ENCODE results near the gene CSTB.
"Not testable (repeated sequence)": the region's sequence is repeated elsewhere in the genome, so short reads cannot be mapped to it uniquely, and the experiment has no call there.

Gene CSTB

GRCh38 chr21:43775795-43776430, at the start of gene CSTB:
Gene CSTB, minus strand, starts transcription at chr21:43776308. Its CDS starts 39 bp downstream, at chr21:43776269.
- peak; percentile 53 for DNase-seq (ENCODE audit: low read depth)
- H3K4me3 ChIP-seq (ENCODE audit: low read length) = peak within 1 kb of the TSS; percentile 77
- TF ChIP-seq CTCF (IDR thresholded peaks at IDR 0.05; ENCODE audit: insufficient read depth, low read depth, low read length, missing control alignments) = no peak

- no peak for TF ChIP-seq CTCF (IDR thresholded peaks at IDR 0.05; ENCODE audit: insufficient read depth, low read depth, low read length, missing control alignments)
- no peak for DNase-seq (ENCODE audit: low read depth)
- no peak overlapping the region for H3K4me3 ChIP-seq (ENCODE audit: low read length)
Observed at GRCh38 chr21:43825242-43825935, 49.3 kb upstream of the CSTB start.

GRCh38 chr21:43824333-43825241, 48.5 kb upstream of the CSTB start:
- peak; percentile 54 for DNase-seq (ENCODE audit: low read depth)
- no peak for TF ChIP-seq CTCF (IDR thresholded peaks at IDR 0.05; ENCODE audit: insufficient read depth, low read depth, low read length, missing control alignments)
- H3K4me3 ChIP-seq (ENCODE audit: low read length) = no peak overlapping the region

GRCh38 chr21:43822741-43823140, 46.6 kb upstream of the CSTB start:
- DNase-seq (ENCODE audit: low read depth); H3K4me3 ChIP-seq (ENCODE audit: low read length): not testable (repeated sequence)

- not testable (repeated sequence) for DNase-seq (ENCODE audit: low read depth); H3K4me3 ChIP-seq (ENCODE audit: low read length)
Observed at GRCh38 chr21:43822166-43822565, 46.1 kb upstream of the CSTB start.

GRCh38 chr21:43820466-43820865, 44.4 kb upstream of the CSTB start:
- no peak for TF ChIP-seq CTCF (IDR thresholded peaks at IDR 0.05; ENCODE audit: insufficient read depth, low read depth, low read length, missing control alignments)
- no peak for DNase-seq (ENCODE audit: low read depth)
- no peak overlapping the region for H3K4me3 ChIP-seq (ENCODE audit: low read length)

GRCh38 chr21:43819511-43820405, 43.6 kb upstream of the CSTB start:
- DNase-seq (ENCODE audit: low read depth) = no peak
- H3K4me3 ChIP-seq (ENCODE audit: low read length) = no peak overlapping the region
- TF ChIP-seq CTCF (IDR thresholded peaks at IDR 0.05; ENCODE audit: insufficient read depth, low read depth, low read length, missing control alignments) = no peak
